GM21723 (cell line): Measurements from ENCODE around the gene RAB14.
"Not testable (repeated sequence)": the region's sequence is repeated elsewhere in the genome, so short reads cannot be mapped to it uniquely, and the experiment has no call there.

Experiments
- ATAC-seq: cut with Tn5 transposase; IDR thresholded peaks from one replicate; pipeline ENCODE4 v1.9.1; 2021; ENCODE audit warnings: mild to moderate bottlenecking, moderate library complexity; ENCODE audit not compliant: unreplicated experiment

The RAB14 gene

DNA sequence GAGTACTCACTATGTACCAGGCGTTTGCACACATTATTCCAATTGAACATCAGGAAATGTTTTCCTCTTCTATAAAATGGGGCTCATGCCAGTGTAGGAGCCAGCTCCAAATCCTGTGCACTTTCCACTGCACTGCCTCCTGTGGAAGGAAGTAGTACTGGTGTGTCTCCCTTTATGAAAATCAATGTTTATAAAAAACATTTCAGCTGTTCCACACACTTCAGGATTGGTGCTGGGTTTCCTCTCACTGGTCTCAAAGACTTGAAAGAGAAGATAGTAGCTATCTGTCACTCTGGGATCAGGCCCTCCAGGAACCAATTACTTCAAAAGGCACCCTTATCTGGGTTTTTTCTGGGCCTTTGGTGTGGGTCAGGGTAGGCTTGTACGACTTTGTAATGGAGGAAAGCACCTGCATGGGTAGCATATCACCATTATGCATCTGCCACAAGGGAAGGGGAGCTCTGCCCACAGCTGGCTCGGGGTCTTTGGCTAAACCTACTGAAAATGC lies 32.5 kb downstream of the RAB14 start:
- ATAC-seq: no peak

DNA sequence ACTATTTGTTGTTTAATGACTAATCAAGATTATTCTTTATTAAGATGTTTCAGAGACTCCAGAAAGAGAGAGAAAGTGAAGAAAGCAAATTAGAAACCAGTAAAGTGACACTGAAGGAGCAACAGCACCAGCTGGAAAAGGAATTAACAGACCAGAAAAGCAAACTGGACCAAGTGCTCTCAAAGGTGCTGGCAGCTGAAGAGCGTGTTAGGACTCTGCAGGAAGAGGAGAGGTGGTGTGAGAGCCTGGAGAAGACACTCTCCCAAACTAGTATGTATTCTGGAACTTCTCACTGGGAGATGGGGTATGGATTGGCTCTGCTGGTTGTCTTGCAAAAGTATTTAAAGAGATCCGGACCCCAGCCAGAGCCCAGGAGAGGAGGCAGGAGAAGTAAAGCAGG lies 33.6 kb downstream of the RAB14 start:
- no peak for ATAC-seq

DNA sequence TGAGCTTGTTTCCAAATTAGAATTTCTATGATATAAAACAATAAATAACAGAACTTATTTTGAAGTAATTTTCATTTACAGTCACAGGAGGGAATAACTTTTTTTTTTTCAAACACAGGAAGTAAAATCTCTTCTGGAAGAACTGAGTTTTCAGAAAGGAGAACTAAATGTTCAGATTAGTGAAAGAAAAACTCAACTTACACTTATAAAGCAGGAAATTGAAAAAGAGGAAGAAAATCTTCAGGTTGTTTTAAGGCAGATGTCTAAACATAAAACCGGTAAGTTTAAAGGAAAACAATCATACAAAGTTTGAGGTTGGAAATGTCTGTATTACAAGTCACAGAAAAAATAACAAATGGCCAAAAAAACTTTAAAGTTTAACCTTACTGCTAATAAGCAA lies 41.6 kb downstream of the RAB14 start:
- ATAC-seq: no peak

DNA sequence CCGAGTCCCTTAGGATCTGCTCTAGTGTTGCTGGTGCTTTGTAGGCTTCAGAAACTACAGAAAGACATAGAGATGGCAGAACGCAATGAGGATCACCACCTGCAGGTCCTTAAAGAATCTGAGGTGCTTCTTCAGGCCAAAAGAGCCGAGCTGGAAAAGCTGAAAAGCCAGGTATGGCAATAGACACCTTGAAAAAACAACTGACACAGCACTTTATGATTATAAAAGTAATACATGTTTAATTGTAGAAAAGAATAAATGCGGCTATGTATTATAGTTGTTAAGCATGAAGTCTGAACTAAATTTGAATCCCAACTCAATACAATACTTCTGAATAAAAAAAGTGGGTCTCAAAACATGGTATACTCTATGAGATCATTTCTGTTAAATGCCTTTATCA lies 43.7 kb downstream of the RAB14 start:
- no peak for ATAC-seq

DNA sequence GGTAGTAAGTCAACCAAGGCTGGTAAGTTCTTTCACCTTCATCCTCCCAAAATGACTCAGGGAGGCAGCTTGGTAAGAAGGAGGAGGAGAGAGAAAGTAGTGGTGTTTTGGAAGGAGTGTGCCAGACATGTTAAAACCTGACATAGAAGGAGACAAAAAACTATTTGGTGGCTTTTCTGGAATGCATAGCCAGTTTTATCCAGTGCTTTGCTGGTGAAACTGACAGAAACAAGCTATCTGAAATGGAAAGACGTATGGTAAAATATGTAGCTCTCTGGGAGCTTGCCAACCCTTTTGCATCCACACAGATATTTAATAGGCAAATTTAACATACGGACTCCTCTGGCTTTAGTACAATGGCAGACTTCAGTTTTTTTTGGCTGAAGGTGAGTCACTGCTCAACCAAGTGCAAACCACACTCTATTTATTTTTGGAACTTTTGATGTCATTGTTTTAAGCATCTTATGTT lies 45.4 kb downstream of the RAB14 start:
- ATAC-seq: peak; percentile 85

DNA sequence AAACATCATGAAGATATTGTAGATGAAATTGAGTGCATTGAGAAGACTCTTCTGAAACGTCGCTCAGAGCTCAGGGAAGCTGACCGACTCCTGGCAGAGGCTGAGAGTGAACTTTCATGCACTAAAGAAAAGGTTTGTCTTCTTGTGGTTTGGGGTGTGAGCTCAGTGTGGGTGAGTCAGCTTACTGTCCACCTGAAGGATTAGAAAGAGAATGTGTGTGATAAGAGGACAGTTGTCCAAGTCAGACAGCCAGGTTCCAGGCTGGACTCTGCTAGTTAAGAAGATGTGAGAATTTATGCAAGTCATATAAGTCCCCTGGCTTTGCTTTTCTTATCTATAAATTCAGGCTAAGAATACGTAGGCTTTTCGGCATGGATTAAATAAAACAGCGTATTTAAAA lies 46.9 kb downstream of the RAB14 start:
- ATAC-seq: no peak

DNA sequence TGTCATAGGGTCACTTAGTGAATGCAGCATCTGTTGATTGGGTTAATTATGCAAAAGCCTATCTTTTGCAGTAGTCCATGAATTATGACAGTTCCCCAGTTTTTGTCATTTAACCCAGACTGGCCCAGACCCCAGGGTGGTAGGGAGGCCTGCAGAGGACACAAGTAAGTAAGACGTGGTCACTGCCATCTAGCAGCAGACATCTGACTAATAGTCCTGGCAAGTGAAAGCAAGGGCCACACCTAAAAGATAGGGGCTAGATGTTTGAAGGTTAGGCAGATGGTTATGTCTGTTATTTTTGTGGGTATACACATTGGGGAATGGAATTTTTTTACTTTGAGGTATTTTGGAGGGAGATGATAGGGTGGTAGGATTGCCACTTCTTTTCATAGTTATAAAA lies 48.0 kb downstream of the RAB14 start:
- ATAC-seq: no peak

DNA sequence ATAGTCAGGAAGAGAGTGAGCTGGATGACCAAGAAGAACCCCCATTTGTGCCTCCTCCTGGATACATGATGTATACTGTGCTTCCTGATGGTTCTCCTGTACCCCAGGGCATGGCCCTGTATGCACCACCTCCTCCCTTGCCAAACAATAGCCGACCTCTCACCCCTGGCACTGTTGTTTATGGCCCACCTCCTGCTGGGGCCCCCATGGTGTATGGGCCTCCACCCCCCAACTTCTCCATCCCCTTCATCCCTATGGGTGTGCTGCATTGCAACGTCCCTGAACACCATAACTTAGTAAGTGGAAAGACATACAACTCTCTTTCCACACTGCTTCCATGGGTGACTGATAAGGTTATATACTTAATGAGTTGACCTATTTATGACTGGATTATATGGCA lies 51.5 kb downstream of the RAB14 start:
- no peak for ATAC-seq

DNA sequence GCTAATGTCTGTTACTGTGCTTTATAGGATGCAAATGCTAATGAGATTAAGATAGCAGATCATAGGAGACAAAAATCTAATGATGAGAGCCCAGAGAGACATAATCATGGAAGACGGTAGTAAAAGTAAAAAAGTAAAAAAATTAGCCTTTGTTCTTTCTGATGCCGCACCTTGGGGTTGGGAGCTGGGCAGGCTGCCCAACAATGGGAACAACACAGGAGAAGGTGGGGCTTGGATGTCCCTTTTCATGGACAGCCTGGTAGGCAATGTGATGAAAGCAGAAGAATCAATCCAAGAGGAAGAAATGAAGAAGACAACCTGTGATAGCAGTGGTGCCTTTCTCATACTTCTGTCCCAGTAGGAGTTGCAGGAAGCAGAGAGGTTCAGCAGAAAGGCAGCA lies 57.2 kb downstream of the RAB14 start:
- no peak for ATAC-seq

DNA sequence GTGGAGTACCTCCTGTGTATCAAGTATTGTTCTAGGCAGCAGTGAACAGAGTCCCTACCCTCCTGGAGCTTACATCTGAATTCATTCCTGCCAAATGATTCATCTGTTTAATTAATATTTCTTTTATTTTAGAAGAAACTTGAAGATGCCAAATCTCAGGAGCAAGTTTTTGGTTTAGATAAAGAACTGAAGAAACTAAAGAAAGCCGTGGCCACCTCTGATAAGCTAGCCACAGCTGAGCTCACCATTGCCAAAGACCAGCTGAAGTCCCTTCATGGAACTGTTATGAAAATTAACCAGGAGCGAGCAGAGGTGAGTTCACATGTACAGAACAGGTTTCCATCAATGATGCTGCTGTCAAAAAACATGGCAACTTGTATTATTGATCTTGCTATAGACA lies 57.9 kb downstream of the RAB14 start:
- no peak for ATAC-seq

DNA sequence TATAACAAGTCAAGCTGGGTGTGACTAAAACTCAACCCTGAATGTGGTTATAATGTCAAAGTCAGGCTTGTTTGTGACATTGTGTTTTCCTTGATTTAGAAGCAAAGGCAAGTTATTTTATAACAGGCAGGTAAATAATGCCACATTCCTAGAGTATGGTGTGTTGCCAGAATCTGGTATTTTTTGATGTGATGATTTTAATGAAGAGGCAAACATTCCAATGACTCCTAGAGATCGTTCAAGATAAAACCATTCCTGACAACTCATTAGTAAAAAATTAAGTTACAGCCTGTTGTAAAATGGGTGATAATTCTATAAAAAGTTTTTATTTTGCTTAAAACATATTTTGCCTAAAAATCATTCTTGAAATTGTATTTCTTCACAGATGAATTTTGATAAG lies 60.0 kb downstream of the RAB14 start:
- no peak for ATAC-seq

DNA sequence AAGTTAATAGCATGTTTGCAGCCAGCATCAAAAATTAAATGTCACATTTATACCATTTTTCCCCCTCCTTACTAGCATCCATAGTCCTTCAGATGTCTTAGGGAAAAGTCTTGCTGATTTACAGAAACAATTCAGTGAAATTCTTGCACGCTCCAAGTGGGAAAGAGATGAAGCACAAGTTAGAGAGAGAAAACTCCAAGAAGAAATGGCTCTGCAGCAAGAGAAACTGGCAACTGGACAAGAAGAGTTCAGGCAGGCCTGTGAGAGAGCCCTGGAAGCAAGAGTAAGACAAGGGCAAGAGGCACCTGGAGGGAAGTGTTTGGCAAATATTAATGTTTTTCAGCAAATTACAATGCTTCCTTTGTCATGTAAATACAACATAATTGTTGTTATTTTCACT lies 60.4 kb downstream of the RAB14 start:
- ATAC-seq: no peak

DNA sequence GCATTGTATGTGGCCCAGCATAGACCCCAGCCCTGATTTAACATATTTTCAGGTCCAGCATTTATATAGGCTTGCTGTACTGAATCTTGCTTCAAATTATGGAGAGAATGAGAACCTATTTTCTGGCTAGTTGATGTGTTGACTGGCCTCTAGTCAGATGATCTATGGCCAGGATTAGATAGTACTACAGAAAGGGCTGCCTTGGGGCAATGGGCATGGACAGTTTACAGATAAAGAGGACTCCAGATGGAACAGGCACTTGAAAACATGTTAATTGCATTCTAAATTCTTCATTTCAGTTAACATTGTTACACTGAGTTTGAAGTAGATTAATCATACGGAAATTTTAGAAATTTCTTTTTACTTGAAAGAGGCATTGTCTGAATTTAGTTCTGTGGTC lies 61.5 kb downstream of the RAB14 start:
- no peak for ATAC-seq

DNA sequence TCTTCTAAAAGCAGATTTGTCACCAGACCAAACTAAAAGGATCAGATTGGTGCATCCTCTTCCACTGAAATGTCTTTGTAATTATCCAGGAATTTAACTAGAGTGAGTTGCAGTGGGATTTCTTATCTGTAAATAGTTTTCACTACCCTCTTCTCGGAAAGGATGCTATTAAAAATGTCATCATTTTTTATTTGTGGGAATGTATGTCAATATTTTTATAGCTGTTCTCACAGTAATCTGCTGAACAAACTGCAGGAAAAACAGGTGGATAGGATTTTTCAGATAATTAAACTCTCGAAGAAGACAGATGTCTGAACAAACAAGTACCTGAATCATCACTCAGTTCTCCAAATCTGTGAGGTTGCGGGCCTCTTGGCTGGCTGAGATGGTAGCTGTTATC lies 62.7 kb downstream of the RAB14 start:
- no peak for ATAC-seq

DNA sequence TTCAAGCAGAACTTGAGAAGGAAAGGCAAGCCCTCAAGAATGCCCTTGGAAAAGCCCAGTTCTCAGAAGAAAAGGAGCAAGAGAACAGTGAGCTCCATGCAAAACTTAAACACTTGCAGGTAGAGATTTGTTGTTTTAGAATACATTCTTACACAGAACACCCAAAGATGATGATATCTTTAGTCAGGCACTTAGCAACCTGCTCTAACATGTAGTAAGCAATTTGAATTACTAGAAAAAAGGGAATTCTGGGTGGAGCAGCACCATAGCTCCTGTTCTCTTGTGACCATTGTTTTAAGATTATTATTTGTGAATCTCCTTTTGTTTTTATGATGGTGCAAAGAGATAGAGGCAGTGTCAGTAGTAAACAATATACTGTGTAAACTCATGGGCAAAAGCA lies 63.1 kb downstream of the RAB14 start:
- ATAC-seq: no peak

DNA sequence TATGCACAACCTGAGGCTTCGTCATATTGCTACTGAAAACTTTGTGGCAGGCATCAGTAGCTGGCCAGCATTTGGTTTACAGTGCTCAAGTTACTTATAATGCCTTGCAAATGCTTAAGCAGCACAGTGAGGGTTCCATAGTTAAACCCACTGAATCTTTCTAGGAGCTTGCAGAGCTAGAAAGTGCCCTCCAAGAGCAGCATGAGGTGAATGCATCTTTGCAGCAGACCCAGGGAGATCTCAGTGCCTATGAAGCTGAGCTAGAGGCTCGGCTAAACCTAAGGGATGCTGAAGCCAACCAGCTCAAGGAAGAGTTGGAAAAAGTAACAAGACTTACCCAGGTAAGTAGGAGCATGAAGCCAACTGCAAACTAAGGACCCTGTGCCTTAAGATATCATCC lies 66.0 kb downstream of the RAB14 start:
- no peak for ATAC-seq

DNA sequence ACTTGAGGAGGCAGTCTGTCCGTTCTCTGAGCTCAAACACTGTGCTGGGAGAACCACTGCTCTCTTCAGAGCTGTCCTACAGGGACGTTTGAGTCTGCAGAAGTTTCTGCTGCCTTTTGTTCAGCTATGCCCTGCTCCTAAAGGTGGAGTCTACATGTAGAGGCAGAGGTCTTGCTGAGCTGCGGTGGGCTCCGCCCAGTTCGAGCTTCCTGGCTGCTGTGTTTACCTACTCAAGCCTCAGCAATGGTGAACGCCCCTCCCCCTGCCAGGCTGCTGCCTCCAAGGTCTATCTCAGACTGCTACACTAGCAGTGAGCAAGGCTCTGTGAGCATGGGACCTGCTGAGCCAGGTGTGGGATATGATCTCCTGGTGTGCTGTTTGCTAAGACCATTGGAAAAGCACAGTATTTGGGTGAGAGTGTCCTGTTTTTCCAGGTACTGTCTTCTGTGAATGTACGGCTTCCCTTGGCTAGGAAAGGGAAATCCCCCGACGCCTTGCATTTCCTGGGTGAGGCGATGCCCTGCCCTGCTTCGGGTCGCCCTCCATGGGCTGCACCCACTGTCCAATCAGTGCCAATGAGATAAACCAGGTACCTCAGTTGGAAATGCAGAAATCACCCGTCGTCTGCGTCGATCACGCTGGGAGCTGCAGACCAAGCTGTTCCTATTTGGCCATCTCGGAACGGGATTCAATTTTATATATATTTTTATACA lies 68.4 kb downstream of the RAB14 start:
- ATAC-seq: no peak

DNA sequence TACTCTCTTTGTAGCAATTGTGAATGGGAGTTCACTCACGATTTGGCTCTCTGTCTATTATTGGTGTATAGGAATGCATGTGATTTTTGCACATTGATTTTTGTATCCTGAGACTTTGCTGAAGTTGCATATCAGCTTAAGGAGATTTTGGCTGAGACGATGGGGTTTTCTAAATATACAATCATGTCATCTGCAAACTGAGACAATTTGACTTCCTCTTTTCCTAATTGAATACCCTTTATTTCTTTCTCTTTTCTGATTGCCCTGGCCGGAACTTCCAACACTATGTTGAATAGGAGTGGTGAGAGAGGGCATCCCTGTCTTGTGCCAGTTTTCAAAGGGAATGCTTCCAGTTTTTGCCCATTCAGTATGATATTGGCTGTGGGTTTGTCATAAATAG lies 72.3 kb downstream of the RAB14 start:
- ATAC-seq: not testable (repeated sequence)
